ENCODE data around the gene AMOTL1.
"Not testable (repeated sequence)": the region's sequence is repeated elsewhere in the genome, so short reads cannot be mapped to it uniquely, and the experiment has no call there.

AMOTL1 gene

GRCh38 chr11:94825481-94825880 lies 57.3 kb downstream of the AMOTL1 start:
- no peak for DNase-seq

DNA sequence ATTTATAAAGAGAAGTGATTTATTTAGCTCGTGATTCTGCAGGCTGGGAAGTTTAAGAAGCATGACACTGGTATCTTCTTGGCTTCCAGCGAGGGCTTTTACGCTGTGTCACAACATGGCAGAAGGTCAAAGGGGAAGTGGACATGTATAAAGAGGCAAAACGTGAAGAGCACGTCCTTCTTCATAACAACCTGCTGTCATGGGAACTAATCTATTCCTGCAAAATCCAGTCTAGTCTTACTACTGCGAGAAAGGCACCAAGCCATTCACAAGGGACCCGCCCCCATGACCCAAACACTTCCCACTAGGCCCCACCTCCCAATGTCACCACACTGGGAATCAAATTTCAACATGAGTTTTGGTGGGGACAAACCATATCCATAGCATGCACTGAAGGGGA lies 58.3 kb downstream of the AMOTL1 start:
- DNase-seq: no peak

DNA sequence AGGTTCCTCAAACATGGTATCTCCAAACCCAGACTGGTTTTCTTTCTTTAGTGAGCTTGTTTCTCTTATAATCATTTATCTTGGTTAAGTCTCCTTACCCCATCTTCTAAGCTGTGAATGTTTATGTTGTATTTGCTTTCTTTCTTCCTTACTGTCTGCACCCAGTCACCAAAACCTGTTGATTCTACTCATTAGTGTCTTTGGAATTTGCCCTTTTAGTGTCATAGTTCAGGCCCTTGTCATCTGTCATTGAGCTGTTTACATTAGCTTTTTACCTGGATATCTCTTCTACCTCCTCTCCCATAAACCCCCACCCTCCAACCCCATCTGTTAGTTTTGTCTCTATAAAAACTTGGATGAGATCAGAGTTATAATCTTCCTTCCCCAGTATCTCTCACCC lies 59.9 kb downstream of the AMOTL1 start:
- no peak for DNase-seq

DNA sequence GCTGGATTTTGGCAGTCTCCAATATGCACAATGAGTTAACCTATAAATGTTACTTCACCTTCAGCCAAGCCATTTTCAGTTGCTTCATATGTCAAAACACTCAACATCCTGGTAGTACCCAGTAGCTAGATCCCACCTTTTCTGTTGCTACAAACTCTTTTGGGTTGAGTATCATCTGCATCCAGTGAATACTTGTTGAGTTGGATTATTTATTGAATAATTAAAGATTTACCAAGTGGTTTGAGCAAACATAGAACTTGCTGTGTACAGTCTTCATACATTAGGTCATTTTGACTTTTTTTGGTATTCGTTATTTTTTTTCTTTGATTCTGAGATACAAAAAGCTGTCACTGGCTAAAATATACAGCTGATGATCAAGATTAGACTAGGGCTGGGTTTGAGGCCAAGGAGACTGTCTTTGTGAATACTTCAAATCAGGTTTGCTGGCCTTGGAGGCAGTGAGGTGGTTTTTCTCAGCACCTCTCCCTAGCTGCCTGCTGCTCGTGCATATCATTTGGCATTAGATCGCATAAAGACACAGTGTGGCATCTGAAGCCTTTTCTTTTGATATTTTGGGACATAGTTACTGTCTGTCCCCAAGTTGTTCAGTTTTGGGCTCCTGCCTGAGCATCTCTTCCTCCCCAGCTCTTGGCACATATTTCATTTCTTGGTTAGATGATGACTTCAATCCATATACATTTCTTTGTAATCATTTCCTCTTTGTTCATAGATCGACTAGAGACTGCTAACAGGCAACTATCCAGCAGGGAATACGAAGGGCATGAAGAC lies 62.8 kb downstream of the AMOTL1 start:
- no peak for DNase-seq

- DNase-seq: no peak
Observed at GRCh38 chr11:94831529-94831928, 63.4 kb downstream of the AMOTL1 start.

DNA sequence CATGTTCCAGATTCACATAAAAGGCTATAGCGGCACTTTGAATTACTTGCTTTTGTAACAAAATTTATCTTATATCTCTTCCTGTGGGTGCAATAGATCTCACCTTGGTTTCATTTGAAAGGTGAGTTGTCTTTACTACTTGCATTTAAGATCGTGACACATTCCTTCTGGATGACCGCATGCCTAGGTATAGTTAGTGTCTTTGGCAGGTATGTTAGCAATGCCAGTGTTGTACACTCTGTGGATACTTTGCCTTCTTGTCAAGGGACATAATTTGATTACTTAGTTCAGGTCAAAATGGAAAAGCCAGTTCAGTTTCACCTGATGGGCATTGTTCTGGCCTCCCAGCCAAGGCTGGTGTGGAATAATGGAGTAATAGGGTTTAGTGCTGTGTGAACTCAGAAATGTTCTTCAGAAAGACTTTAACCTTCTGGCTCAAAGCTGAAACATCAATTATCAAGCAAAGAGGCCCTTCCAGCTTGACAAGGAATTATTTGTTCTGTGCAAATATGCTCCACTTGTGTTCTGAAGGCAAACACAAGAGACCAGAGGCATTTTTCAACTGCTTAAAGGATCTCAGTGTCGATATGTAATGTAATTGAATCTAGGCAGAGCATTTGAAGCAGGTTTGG lies 64.6 kb downstream of the AMOTL1 start:
- DNase-seq: no peak

DNA sequence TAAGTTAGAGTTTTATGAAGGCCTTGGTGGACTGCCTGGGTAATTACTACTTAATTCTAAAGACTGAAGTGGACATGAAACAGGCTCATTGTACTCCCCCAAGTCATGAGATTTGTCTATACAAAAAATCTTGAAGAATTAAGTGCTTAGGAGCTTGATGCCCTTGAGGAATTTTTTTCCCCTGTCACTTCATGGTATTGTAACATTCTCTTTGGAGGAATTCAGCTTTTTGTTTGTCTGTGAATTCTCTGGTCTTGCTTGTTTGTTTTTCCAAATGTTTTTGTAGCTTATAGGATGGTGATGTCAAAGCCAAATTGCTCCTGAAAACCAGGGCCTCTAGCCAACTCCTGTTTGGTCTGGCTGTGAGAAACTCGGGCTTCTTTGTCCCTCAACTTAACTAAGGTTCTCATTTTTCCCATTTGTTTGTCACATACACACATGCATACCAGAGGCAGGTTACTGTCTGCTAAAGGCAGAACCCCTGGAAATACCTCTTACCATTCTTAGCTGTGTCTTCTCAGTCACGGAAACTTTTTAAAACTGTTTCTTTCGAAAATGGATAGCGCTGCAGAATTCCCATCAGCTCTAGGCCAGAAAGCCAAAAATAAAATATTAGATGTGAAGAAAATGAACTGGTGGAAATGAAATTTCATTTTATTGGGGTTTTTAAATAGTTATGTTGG lies 66.9 kb downstream of the AMOTL1 start:
- no peak for DNase-seq

- DNase-seq: no peak
Observed at GRCh38 chr11:94835594-94835927, 67.4 kb downstream of the AMOTL1 start.

DNA sequence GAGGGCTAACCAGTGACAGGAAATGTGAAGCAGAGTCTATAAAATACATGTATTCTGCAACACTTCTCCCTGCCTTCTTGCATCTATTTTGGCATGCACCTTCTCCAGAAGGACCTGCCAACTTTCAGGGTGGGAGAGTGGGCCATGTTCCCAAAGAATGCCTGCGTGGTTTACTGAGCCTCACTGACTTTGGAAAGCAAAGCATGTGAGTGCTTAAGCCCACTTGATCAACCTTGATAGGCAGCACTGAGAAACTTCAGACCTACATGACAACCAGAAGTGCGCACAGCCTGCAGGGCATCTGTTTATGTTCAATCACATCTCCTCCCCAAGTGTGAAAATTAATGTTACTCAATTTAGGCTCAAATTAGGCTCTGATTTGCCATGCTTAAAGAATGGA lies 69.2 kb downstream of the AMOTL1 start:
- DNase-seq: no peak

DNA sequence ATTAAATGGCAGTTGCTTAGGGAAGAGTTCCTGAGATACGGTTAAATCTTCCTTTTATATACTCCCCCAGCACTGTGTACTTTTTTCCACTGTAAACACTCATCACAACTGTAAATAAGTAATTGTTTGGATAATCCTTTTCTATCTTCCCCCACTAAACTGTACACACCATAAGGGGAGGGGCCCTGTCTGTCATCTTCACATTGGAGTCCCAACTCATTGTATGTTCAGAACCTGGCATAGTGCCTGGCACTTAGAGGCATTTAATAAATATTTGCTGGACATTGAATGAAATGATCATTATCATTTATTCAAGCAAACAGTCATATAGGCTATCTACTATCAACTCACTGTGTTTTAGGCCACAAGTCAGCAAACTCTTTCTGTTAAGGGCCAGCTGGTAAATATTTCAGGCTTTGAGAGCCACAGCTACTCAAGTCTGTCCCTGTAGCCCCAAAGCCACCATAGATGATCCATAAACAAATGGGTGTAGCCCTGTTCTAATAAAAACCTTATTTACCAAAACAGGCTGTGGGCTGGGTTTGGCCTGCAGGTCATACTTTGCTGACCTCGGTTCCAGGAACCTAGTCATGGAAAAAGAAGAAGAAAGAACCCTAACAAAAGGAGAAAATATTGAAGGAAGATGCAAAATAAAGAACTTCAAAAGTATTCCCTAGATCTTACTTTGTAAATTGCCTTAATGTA lies 70.0 kb downstream of the AMOTL1 start:
- DNase-seq: no peak

DNA sequence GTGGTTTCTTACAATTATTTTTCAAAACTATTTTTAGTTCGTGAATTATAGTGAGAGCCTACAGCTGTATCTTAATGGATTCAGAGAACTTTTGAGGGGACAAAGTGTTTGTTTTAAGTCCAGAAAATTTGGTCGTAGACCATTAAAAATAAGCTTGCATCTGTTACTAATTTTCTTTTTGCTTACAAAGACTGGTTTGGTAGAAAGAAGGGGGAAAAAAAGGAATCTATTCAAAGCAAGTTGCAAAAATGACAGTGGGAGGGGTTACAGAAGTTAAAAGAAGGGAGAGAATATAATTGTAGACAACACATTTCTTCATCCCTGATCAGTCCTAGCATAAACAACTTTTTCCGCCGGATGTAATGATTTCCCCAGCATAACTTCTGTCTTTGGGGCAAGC lies 72.1 kb downstream of the AMOTL1 start:
- no peak for DNase-seq

GRCh38 chr11:94844031-94844430 lies 75.9 kb downstream of the AMOTL1 start:
- DNase-seq: no peak

DNA sequence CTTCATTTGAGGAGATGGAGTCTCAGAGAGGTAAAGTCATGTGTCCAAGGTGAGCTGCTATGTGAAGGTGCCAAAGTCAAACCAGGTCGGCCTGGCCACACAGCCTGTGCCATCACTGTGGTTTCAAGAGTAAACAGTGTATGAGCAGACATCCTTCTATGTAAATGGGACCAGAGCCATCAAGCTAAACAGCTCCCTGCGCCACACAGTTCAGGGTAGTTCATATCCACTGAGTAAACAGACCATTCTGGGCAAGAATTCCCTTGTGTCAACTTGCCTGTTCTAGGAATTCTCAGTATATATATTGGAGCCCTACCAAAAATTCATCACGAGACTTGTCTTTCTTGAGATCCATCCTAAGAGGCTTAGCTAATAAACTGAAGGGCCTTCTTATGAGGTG lies 77.5 kb downstream of the AMOTL1 start:
- no peak for DNase-seq

- no peak for DNase-seq
Observed at GRCh38 chr11:94849839-94850238, 81.7 kb downstream of the AMOTL1 start.

DNA sequence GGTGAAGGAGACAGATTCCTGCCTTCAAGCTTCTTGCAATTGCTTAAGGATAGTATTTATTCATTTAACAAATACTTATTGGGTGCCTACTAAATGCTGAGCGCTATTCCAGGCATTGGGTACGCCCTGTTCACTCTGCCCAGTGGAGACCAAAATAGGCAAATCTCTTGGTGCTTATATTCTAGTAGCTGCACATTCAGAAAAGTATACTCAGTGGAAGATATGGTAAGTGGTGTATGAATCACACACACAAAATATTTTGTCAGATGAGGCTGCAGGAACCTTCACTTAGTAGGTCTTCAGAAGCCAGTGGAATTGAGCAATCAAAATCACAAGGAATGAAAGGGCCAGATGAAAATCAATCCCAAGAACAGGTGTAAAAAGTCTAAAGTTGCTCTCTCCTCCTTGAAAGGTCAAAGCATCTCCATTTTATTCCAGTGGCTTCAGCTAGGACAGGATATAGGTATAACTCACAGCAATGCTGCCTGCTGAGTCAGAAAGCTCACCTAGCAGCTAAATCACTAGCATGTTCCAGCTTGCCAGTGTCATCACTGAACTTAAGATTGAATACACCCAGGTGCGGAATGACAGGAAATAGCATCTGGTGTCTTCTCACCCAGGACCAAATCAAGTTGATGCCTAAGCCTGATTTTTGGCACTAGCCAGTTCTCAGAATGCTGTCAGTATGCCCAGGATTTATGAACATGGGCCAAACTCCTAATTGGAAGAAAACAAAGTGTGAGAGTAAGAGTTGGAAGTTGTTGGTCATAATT lies 83.9 kb downstream of the AMOTL1 start:
- DNase-seq: no peak

- DNase-seq: not testable (repeated sequence)
Observed at GRCh38 chr11:94853288-94853687, 85.1 kb downstream of the AMOTL1 start.

DNA sequence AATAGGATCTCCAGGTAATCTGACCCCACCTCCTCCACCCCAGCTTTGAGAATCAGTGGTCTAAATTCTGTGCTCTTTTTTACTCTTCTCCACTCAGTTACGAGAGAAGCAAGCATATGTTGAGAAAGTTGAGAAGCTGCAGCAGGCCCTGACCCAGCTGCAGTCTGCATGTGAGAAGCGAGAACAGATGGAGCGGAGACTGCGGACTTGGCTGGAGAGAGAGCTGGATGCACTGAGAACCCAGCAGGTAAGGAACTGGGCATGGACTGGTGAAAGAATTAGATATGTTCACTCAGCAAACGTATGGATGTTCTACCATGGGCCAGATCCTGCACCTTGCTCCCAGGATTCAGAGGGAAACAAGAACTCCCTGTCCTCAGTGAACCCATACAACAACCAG lies 85.7 kb downstream of the AMOTL1 start:
- DNase-seq: no peak

GRCh38 chr11:94854770-94855633 lies 86.8 kb downstream of the AMOTL1 start:
- DNase-seq: no peak

DNA sequence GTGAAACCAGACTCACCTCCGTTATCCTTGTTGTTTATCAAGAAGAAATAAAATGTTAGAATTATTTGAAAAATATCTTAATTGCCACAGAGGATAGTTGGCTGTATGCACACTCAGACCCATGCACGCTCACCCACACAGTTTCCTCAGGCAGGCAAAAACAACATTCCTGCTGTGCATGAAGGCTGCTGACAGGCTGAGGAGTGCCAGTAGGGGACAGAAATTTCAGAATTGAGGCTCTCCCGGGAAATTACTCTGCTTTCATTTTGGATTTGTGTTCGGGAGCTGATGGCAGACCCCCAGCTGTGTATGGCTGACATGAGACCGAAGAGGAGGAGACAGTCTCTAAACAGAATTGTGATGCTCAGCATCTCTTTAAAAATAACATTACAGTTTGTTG lies 87.5 kb downstream of the AMOTL1 start:
- no peak for DNase-seq

DNA sequence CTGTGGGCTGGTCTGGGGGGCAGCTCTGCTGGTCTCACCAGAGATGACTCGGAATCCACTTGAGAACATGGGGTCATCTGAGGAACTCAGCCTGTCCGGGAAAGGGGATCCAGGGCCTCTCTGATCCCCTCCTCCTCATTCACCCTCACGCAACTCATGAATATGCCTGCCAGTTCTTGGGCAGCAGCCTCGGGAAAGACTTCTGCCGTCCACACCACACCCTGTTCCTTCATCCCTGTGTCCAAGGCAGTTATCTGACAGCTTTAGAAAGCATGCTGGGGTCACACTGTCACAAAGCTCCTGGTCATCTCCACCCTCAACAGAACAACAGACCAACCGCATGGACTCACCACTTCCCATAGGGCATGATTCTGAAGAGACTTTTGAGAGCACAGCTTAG lies 88.3 kb downstream of the AMOTL1 start:
- DNase-seq: no peak

DNA sequence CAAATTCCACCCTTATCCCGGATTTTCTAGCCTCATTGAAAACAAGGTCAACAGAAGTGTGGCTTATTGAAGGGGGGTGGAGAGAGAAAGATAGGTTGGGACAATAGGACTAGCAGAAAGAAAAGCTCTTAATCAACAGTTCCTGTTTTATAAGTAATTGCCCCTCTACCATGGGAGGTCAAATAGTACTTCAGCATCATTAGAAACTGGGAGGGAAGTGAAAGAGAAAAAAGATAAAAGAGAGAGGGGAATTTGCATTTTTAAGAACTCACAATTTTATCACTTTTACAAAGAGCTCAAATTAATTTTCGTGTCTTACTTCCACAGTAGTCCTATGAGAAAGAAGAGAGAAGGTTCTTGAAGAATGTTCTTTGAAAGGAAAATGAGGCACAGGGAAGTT lies 89.2 kb downstream of the AMOTL1 start:
- DNase-seq: no peak
